Fibroblast of mammary gland (primary cell): ENCODE measurements around the gene SLC12A2.
A peak's percentile ranks its signal among the peaks of the same experiment; 100 is the strongest.

Experiments used
- DNase-seq: peaks from one replicate; pipeline ENCODE4 v3.0.0-alpha.2; 2010; ENCODE audit warnings: low read depth
- H3K4me3 ChIP-seq: 2 replicates; pipeline ENCODE4 v1.5.1; 2011; ENCODE audit warnings: low read depth, mild to moderate bottlenecking, low read length, moderate library complexity; ENCODE audit not compliant: control insufficient read depth
- TF ChIP-seq, protein P1 (sequence below): conservative IDR thresholded peaks from 2 replicates; pipeline ENCODE4 v1.5.1; 2011; ENCODE audit warnings: low read depth, low read length, inconsistent platforms; ENCODE audit not compliant: control insufficient read depth, insufficient read depth

SLC12A2 gene

DNA sequence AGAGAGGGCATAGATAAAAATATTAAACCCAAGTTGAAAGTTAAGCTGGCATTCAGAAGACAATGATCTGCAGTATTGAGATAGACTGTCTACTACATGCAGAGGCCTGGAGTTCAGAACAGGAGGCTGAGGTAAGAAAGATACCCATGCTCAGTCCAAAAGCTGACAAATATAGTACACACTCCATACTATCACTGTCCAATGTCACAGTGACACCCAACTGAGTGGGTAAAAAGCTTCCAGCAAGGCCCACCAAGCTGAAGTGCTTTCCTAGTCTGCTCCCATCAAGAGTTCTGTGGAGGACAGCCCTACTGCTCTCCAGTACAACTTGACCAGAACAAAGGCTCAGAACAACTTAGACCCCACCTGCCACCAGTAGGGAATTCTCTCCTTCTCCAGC, 124.9 kb downstream of the SLC12A2 start:
- DNase-seq: no peak
- TF ChIP-seq, protein P1, sequence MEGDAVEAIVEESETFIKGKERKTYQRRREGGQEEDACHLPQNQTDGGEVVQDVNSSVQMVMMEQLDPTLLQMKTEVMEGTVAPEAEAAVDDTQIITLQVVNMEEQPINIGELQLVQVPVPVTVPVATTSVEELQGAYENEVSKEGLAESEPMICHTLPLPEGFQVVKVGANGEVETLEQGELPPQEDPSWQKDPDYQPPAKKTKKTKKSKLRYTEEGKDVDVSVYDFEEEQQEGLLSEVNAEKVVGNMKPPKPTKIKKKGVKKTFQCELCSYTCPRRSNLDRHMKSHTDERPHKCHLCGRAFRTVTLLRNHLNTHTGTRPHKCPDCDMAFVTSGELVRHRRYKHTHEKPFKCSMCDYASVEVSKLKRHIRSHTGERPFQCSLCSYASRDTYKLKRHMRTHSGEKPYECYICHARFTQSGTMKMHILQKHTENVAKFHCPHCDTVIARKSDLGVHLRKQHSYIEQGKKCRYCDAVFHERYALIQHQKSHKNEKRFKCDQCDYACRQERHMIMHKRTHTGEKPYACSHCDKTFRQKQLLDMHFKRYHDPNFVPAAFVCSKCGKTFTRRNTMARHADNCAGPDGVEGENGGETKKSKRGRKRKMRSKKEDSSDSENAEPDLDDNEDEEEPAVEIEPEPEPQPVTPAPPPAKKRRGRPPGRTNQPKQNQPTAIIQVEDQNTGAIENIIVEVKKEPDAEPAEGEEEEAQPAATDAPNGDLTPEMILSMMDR: no peak

DNA sequence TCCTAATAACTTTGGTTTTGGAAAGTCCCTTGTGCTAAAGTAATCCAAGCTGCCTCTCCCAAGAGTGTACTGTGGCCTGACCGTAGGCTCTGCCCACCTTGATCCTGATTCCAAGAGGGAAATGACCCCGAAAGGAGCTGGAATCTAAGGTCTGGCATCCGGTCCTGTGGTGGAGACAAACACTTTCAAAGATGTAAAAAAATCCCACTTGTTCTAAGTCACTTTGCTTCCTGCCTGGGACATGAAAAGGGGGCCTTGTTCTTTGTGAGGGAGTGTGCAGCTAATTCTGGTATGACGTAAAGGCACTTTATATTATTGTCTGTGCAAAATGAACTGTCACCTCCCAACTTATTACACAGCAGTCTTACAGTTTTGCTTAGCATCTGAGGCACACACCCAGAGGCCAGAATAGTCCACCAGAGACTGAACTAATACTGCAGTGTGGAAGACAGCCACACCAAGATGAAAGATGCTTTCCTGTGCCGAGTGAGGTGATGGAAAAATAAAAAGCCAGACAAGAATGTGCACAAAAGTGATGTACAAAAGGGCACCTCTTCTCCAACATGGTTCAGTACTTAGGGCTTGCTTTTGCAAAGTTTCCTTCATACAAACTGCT, 128.7 kb downstream of the SLC12A2 start:
- TF ChIP-seq, protein P1: no peak
- no peak for DNase-seq
- no peak overlapping the region for H3K4me3 ChIP-seq

More for the DNA sequence above, 124.9 kb downstream of the SLC12A2 start:
- H3K4me3 ChIP-seq: no peak overlapping the region

DNA sequence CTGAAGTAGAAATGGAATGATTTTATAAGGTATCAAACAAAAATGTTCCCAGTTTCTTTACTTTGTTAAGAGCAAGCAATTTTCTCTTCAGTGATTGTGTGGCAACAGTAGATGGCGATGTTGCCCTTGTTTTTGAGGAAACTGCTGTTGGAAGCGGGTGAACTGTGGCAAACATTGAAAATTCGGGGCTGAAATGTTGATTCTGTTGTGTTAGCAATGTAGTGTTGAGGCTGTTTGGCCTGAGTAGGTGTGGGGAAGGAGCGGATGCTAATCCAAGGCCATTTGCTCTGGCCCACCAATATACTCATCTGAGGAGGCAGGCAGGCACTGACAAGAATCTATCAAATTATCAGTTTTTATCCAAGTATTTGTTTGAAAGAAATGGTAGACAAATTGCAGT, 129.8 kb downstream of the SLC12A2 start:
- DNase-seq: peak; percentile 81
- TF ChIP-seq, protein P1: peak; percentile 87
- H3K4me3 ChIP-seq: no peak overlapping the region

DNA sequence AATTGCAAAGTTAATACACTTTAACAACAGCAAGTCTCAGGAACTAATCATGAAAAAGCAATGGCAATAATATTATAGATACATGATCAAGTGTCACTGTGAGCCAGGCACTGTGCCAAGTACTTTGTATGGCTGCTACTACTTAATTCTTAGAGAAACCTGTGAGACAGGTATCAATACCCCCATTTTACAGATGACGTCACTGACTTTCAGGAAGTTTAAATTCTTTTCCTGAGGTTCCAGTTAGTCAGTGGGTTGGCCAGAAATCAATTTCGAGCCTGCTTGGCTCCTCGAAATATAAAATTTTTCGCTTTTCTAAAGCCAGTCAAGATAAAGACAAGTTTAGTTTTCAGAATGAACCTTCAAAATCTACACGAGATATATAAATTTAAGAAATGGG, 130.3 kb downstream of the SLC12A2 start:
- DNase-seq: no peak
- H3K4me3 ChIP-seq: no peak overlapping the region
- TF ChIP-seq, protein P1: no peak

DNA sequence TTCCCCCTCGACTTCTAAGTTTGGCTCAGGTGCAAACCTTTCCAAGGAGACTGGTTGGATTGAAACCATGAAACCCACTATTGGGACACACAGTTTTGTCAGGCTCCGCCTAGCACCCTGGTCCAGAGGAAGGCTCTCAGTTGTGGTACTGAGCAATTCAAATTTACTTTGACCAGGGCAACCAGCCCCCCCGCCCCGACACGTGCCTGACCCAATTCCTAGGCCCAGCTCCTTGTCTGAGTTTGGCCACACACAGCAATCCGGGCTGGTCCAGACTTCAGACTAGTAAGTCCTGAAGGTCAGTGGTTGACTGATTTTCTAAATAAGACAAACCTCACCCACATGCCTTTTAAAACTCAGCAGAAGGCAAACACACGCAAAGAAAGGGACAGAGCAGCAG, 132.7 kb downstream of the SLC12A2 start:
- TF ChIP-seq, protein P1: no peak
- no peak for DNase-seq
- H3K4me3 ChIP-seq: no peak overlapping the region

DNA sequence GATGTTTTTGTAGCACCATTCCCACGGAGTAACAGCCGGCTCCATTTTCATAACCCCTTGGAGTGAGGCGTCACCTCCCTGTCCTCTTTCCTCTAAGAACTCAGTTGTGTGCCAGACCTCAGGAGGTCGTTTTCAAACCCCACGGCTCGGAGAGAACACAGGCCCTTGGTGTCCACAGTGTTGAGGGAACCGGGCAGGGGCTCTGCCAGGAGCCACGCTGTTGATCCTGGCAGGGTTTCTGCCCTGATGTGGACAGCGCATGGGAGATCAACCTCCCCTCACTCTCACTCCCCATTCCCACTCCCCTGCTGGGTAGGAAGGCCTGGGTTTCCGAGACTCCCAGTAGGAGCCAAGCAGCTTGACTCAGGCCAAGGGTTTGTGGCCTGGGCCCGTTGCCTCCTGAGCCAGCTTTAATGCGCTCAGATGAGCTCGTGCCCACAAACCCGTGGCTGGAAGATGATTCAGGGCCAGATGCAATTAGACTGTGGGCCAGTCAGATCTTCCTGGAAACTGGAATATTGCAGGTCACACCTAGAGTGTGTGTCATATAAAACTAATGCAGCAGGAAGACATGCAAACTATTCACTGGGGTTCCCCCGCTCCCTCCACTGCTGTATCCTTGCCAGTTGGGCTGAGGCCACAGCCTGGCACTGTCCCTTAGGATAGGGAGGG, 133.4 kb downstream of the SLC12A2 start:
- TF ChIP-seq, protein P1: no peak
- H3K4me3 ChIP-seq: no peak overlapping the region
- peak; percentile 88 for DNase-seq
